Measurements from ENCODE around the gene HS3ST1.

The HS3ST1 gene

DNA sequence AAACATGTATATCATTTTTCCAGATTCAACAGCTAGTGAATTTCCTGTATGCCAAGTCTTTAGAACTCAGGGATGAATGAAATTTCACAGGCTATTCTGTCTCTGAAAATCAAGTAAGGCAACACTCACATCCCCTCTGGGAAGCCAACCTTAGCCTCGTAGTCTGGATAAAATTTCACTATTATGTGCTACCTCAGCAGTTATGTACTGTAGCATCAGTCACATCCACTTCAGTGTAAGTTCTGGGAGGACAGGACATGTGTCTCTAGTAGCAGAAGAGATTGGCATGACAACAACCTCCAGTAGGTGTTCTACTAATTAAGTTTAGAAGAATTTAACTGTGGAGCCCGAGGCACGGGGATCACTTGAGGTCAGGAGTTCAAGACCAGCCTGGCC lies 42.4 kb upstream of the HS3ST1 start:
- TF ChIP-seq ARNT (IDR thresholded peaks at IDR 0.05) = no peak
- TF ChIP-seq SP1 (IDR thresholded peaks at IDR 0.05) = no peak
- no peak for TF ChIP-seq FOXA1 (IDR thresholded peaks at IDR 0.05)
- POLR2A ChIA-PET = no interaction called here
- CTCF ChIA-PET = no interaction called here
- no peak for DNase-seq (ENCODE audit: extremely low spot score)

DNA sequence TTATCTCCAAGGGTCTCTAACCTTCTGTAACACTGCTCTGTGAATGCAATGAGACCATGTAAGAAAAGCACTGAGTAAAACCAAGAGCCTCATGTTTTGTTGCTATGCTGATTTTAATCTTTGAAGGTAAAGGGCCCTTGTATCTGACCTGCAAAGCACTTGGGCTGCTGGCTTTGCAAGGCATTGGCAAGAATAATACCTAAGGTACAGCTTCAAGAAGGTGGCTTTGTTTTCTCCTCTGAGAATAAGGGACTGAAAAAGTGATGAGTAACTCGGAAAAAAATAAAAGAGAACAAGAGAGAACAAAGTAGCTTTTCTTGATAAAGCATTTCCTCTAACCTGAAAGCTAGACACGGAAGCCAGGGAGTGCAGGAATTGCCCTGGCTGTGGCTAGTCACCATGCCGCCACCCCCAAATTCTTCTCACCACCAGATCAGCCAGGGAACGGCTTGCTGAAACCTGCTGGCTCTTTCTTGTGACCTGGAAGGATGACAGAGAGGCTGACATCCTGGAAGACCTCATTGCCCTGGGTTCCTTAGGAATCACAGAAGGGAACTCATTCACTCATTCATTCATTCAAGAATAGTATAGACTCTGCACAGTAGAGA lies 41.8 kb upstream of the HS3ST1 start:
- no peak for TF ChIP-seq CTBP1 (IDR thresholded peaks at IDR 0.05; ENCODE audit: borderline replicate concordance)
- TF ChIP-seq L3MBTL2 (conservative IDR thresholded peaks at IDR 0.05) = no peak
- no peak for TF ChIP-seq BHLHE40 (IDR thresholded peaks at IDR 0.05; ENCODE audit: borderline replicate concordance)
- no peak for TF ChIP-seq SUZ12 (IDR thresholded peaks at IDR 0.05)
- POLR2A ChIA-PET = no interaction called here
- DNase-seq (ENCODE audit: extremely low spot score) = no peak
- CTCF ChIA-PET = no interaction called here

DNA sequence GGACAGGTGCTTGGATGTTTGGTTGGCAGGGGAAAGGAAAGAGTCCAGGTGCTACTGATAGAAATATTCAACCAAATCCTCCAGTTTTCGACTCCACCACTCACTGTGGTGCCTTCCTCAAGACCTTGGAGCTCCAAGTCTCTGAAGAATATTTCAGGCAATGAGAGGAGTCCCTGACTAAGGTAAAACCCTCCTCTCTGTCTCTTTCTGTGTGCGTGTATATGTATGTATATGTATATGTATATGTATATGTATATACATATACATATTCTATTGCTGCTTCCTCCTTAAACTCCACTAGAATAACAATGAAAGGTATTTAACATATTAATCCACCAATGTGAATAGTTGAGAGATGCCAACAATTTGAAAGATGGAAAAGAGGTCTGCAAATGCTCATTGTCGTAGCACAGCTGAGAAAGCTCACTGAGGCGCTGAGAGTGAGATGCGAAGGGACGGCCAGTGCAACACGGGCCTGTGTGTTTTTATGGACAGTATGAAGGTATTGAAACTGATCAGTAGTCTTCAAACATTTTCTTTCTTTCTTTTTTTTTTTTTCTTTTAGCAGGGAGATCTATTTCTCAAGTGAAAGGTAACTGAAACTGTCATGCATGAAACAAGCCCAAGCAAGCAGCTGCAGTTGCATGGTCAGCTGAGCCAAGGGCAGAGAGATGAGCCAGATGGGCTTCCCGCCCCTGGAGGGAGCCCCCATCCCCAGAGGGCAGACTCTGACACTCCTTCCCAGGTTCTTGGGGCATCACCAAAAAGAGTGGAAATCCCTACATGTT lies 41.1 kb upstream of the HS3ST1 start:
- DNase-seq (ENCODE audit: extremely low spot score) = no peak
- ChIA-PET POLR2A (no interaction called here), CTCF (no interaction called here)
- no peak for TF ChIP-seq LEF1 (IDR thresholded peaks at IDR 0.05; ENCODE audit: borderline replicate concordance)
- no peak for TF ChIP-seq BHLHE40 (IDR thresholded peaks at IDR 0.05; ENCODE audit: borderline replicate concordance)
- no peak for TF ChIP-seq CTBP1 (IDR thresholded peaks at IDR 0.05; ENCODE audit: borderline replicate concordance)
- no peak for TF ChIP-seq SP1 (IDR thresholded peaks at IDR 0.05)

DNA sequence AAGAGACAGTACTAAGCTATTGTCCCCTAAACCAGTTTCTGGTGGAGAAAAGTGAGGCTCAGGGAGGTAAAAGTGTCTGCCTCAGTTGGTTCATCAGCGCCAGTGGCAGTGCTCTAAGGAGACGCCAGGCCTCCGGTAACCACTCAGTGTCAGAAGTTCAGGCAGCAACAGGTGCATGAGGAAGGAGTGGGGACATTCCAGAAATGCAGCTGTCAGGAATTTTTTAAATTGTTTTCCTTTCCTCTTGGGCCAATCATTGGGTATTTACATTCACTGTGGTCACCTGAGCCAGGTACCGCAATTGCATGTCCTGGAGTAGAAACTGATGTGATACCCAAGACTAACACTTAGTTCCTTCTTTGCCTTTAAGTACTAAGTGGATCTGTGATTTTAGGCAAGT lies 40.2 kb upstream of the HS3ST1 start:
- POLR2A ChIA-PET = no interaction called here
- CTCF ChIA-PET = no interaction called here
- DNase-seq (ENCODE audit: extremely low spot score) = no peak
- TF ChIP-seq, protein P1, sequence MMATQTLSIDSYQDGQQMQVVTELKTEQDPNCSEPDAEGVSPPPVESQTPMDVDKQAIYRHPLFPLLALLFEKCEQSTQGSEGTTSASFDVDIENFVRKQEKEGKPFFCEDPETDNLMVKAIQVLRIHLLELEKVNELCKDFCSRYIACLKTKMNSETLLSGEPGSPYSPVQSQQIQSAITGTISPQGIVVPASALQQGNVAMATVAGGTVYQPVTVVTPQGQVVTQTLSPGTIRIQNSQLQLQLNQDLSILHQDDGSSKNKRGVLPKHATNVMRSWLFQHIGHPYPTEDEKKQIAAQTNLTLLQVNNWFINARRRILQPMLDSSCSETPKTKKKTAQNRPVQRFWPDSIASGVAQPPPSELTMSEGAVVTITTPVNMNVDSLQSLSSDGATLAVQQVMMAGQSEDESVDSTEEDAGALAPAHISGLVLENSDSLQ (IDR thresholded peaks at IDR 0.05) = no peak
- TF ChIP-seq LEF1 (IDR thresholded peaks at IDR 0.05; ENCODE audit: borderline replicate concordance) = no peak
- TF ChIP-seq ZNF384 (IDR thresholded peaks at IDR 0.05) = no peak
- no peak for TF ChIP-seq CTBP1 (IDR thresholded peaks at IDR 0.05; ENCODE audit: borderline replicate concordance)
- no peak for TF ChIP-seq SUZ12 (IDR thresholded peaks at IDR 0.05)
- TF ChIP-seq ELF4 (IDR thresholded peaks at IDR 0.05) = no peak
- TF ChIP-seq FOXA1 (IDR thresholded peaks at IDR 0.05) = no peak
- no peak for TF ChIP-seq BHLHE40 (IDR thresholded peaks at IDR 0.05; ENCODE audit: borderline replicate concordance)
- no peak for TF ChIP-seq TARDBP (IDR thresholded peaks at IDR 0.05)
- TF ChIP-seq L3MBTL2 (conservative IDR thresholded peaks at IDR 0.05) = no peak
- no peak for TF ChIP-seq FOXK2 (IDR thresholded peaks at IDR 0.05)
- TF ChIP-seq ARNT (IDR thresholded peaks at IDR 0.05) = no peak
- TF ChIP-seq NFRKB (IDR thresholded peaks at IDR 0.05) = no peak
- TF ChIP-seq FOXM1 (IDR thresholded peaks at IDR 0.05; ENCODE audit: borderline replicate concordance) = no peak

DNA sequence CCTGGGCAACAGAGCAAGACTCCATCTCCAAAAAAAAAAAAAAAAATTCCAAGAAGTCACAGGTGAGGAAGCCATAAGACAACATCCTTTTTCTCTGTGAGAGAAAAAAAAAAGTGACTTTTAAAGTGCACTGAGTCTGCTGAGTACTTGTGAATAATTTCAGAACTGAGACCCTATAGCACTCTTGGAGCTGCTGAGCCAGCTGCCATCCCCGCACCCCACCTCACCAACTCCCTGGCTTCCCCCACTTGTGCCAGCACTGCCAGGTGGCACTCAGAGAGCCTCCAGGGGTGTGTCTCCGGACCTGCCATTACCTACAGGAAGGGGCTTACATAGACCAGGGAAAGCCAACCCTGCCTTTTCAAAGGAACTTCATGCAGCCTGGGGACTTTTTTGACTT lies 39.2 kb upstream of the HS3ST1 start:
- CTCF ChIA-PET = no interaction called here
- DNase-seq (ENCODE audit: extremely low spot score) = no peak
- POLR2A ChIA-PET = no interaction called here
- TF ChIP-seq ZNF384 (IDR thresholded peaks at IDR 0.05) (no peak), FOXK2 (IDR thresholded peaks at IDR 0.05) (no peak), SUZ12 (IDR thresholded peaks at IDR 0.05) (no peak), ARNT (IDR thresholded peaks at IDR 0.05) (no peak), FOXA1 (IDR thresholded peaks at IDR 0.05) (no peak), CTBP1 (IDR thresholded peaks at IDR 0.05; ENCODE audit: borderline replicate concordance) (no peak), NFRKB (IDR thresholded peaks at IDR 0.05) (no peak), HDGF (IDR thresholded peaks at IDR 0.05; ENCODE audit: borderline replicate concordance) (no peak), ELF4 (IDR thresholded peaks at IDR 0.05) (no peak), L3MBTL2 (conservative IDR thresholded peaks at IDR 0.05) (no peak), TARDBP (IDR thresholded peaks at IDR 0.05) (no peak), FOXM1 (IDR thresholded peaks at IDR 0.05; ENCODE audit: borderline replicate concordance) (no peak), LEF1 (IDR thresholded peaks at IDR 0.05; ENCODE audit: borderline replicate concordance) (no peak), BHLHE40 (IDR thresholded peaks at IDR 0.05; ENCODE audit: borderline replicate concordance) (no peak), SP1 (IDR thresholded peaks at IDR 0.05) (no peak)
- TF ChIP-seq, protein P1 (IDR thresholded peaks at IDR 0.05) = no peak

DNA sequence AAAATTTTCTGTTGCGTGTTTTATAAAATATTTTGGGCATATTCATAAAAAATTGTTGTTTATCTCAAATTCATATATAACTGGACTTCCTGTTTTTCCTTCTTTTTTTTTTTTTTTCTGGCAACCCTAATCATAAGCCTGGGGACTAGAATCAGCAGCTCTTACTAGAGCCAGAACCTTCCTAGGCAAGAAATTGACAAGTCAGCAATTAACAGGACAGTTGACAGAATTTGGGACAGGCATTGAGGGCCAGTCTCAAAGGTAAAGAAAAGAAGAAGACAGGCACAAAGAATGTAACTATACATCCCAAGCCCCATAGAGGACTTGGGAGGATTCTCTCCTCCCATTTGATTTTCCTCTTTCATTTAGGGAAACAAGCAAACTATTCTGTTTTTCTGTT lies 35.0 kb upstream of the HS3ST1 start:
- TF ChIP-seq FOXK2 (IDR thresholded peaks at IDR 0.05) (no peak), FOXA1 (IDR thresholded peaks at IDR 0.05) (no peak), BHLHE40 (IDR thresholded peaks at IDR 0.05; ENCODE audit: borderline replicate concordance) (no peak), SUZ12 (IDR thresholded peaks at IDR 0.05) (no peak), CTBP1 (IDR thresholded peaks at IDR 0.05; ENCODE audit: borderline replicate concordance) (no peak), FOXM1 (IDR thresholded peaks at IDR 0.05; ENCODE audit: borderline replicate concordance) (no peak), ZNF384 (IDR thresholded peaks at IDR 0.05) (no peak), SP1 (IDR thresholded peaks at IDR 0.05) (no peak), ELF4 (IDR thresholded peaks at IDR 0.05) (no peak), TARDBP (IDR thresholded peaks at IDR 0.05) (no peak), ARNT (IDR thresholded peaks at IDR 0.05) (no peak), L3MBTL2 (conservative IDR thresholded peaks at IDR 0.05) (no peak), NFRKB (IDR thresholded peaks at IDR 0.05) (no peak), HDGF (IDR thresholded peaks at IDR 0.05; ENCODE audit: borderline replicate concordance) (no peak), LEF1 (IDR thresholded peaks at IDR 0.05; ENCODE audit: borderline replicate concordance) (no peak)
- TF ChIP-seq, protein P1 (IDR thresholded peaks at IDR 0.05) = no peak
- POLR2A ChIA-PET = no interaction called here
- DNase-seq (ENCODE audit: extremely low spot score) = no peak
- CTCF ChIA-PET = no interaction called here
